Left kidney (tissue), 2 donors: Measurements from ENCODE around the gene MAFF. TPM values are rescaled to one million over a fixed set of nuclear protein-coding genes. Genes with fewer than 3 reads are reported as not detected.
"Not testable (repeated sequence)": the region's sequence is repeated elsewhere in the genome, so short reads cannot be mapped to it uniquely, and the experiment has no call there.

ENCODE experiments used
- DNase-seq: peaks from one replicate; pipeline ENCODE4 v3.0.0-alpha.2; 2013
- polyA plus RNA-seq: library from polyadenylated mRNA; unstranded; fragments of 120-200 nt; gene quantifications from one replicate; pipeline ENCODE4 v1.2.1, GENCODE V29; 2013; ENCODE audit not compliant: insufficient read length

The MAFF gene
- polyA plus RNA-seq, 1 donor = 2.2 TPM

- DNase-seq = no peak
These were observed 24.8 kb upstream of the MAFF start for GRCh38 chr22:38177044-38177443.

GRCh38 chr22:38177571-38177925, 24.2 kb upstream of the MAFF start:
- DNase-seq = not testable (repeated sequence)

- no peak for DNase-seq
These were observed 23.7 kb upstream of the MAFF start for GRCh38 chr22:38177926-38178604.

GRCh38 chr22:38178605-38178937, 23.2 kb upstream of the MAFF start:
- DNase-seq = not testable (repeated sequence)

- DNase-seq = no peak
These were observed 20.8 kb upstream of the MAFF start for GRCh38 chr22:38180841-38181452.

GRCh38 chr22:38181453-38182200, 20.2 kb upstream of the MAFF start, which contains the start of gene PLA2G6:
TSS of gene PLA2G6 (minus strand) at chr22:38181830. CDS start at chr22:38169426, 12,404 bp downstream.
- peak; percentile 99 for DNase-seq

GRCh38 chr22:38184788-38185187, 17.0 kb upstream of the MAFF start:
- no peak for DNase-seq

- DNase-seq = no peak
These were observed 15.4 kb upstream of the MAFF start for GRCh38 chr22:38186429-38186828.

- DNase-seq = no peak
These were observed 14.2 kb upstream of the MAFF start for GRCh38 chr22:38187413-38188212.

GRCh38 chr22:38189104-38189503, 12.7 kb upstream of the MAFF start:
- no peak for DNase-seq

- DNase-seq = no peak
These were observed 11.2 kb upstream of the MAFF start for GRCh38 chr22:38190581-38190980.

GRCh38 chr22:38191055-38191454, 10.7 kb upstream of the MAFF start:
- DNase-seq = no peak

GRCh38 chr22:38191731-38192474, 9.9 kb upstream of the MAFF start:
- DNase-seq = no peak

- DNase-seq = no peak
These were observed 9.3 kb upstream of the MAFF start for GRCh38 chr22:38192475-38192863.

GRCh38 chr22:38193580-38193979, 8.2 kb upstream of the MAFF start:
- no peak for DNase-seq

GRCh38 chr22:38196791-38197419, 4.9 kb upstream of the MAFF start:
- DNase-seq = no peak

GRCh38 chr22:38199826-38200559, 1.8 kb upstream of the MAFF start:
- no peak for DNase-seq

GRCh38 chr22:38201371-38201710, 453 bp upstream of the MAFF start:
- no peak for DNase-seq

GRCh38 chr22:38202437-38203089, 769 bp downstream of the MAFF start:
- peak; percentile 76 for DNase-seq
